Mesendoderm (in vitro differentiated cells): ENCODE results near the gene ZNF423.

Source experiments
- DNase-seq: peaks from one replicate; pipeline ENCODE4 v3.0.0; 2013
- H2AK5ac ChIP-seq: 2 replicates; pipeline ENCODE4 v1.6.1; 2013; ENCODE audit warnings: low read length, inconsistent platforms
- H2BK120ac ChIP-seq: 2 replicates; pipeline ENCODE4 v1.6.1; 2013; ENCODE audit warnings: low read depth, mild to moderate bottlenecking, low read length, moderate library complexity, mixed read lengths
- H2BK15ac ChIP-seq: replicated peaks from 2 replicates; pipeline ENCODE4 v1.6.1; 2013; ENCODE audit warnings: low read depth, mild to moderate bottlenecking, moderate library complexity
- H2BK5ac ChIP-seq: 2 replicates; pipeline ENCODE4 v1.6.1; 2013; ENCODE audit warnings: low read length, inconsistent platforms
- H3K18ac ChIP-seq: 2 replicates; pipeline ENCODE4 v1.6.1; 2013; ENCODE audit warnings: mild to moderate bottlenecking, low read length, mixed read lengths
- H3K23ac ChIP-seq: one replicate; pipeline ENCODE4 v1.6.1; 2013; ENCODE audit warnings: low read length
- H3K27ac ChIP-seq: 2 replicates; pipeline ENCODE4 v1.5.1; 2013; ENCODE audit warnings: low read depth, mild to moderate bottlenecking, inconsistent platforms, low read length, moderate library complexity
- H3K27me3 ChIP-seq: 2 replicates; pipeline ENCODE4 v1.6.1; 2013; ENCODE audit warnings: low read length, control low read depth, mild to moderate bottlenecking, inconsistent platforms; ENCODE audit not compliant: insufficient read depth, poor library complexity
- H3K36me3 ChIP-seq: 2 replicates; pipeline ENCODE4 v1.6.1; 2013; ENCODE audit warnings: low read length, inconsistent platforms; ENCODE audit not compliant: control insufficient read depth, insufficient read depth
- H3K4ac ChIP-seq: one replicate; pipeline ENCODE4 v1.6.1; 2013; ENCODE audit warnings: low read depth, mild to moderate bottlenecking, low read length, moderate library complexity
- H3K4me1 ChIP-seq: 2 replicates; pipeline ENCODE4 v1.6.1; 2013; ENCODE audit warnings: low read depth, low read length, inconsistent platforms; ENCODE audit not compliant: control insufficient read depth
- H3K4me2 ChIP-seq: 2 replicates; pipeline ENCODE4 v1.6.1; 2013; ENCODE audit warnings: low read length
- H3K4me3 ChIP-seq: 2 replicates; pipeline ENCODE4 v1.5.1; 2013; ENCODE audit warnings: mild to moderate bottlenecking, low read length
- H3K56ac ChIP-seq: one replicate; pipeline ENCODE4 v1.6.1; 2013; ENCODE audit warnings: low read length
- H3K79me1 ChIP-seq: 2 replicates; pipeline ENCODE4 v1.6.1; 2013; ENCODE audit warnings: low read length, inconsistent platforms
- H3K79me2 ChIP-seq: 2 replicates; pipeline ENCODE4 v1.6.1; 2013; ENCODE audit warnings: mild to moderate bottlenecking, low read length; ENCODE audit not compliant: control insufficient read depth, insufficient read depth
- H3K9ac ChIP-seq: 2 replicates; pipeline ENCODE4 v1.6.1; 2013; ENCODE audit warnings: low read length, inconsistent platforms
- H4K5ac ChIP-seq: one replicate; pipeline ENCODE4 v1.6.1; 2013; ENCODE audit warnings: low read length
- H4K8ac ChIP-seq: one replicate; pipeline ENCODE4 v1.6.1; 2013; ENCODE audit warnings: low read depth, mild to moderate bottlenecking, control low read depth, low read length, moderate library complexity
- WGBS: extraction: QIAGEN DNeasy Blood & Tissue Kit; methylation state at CpG from one replicate; pipeline ENCODE4 v1.1.7; 2013; ENCODE audit warnings: low lambda C conversion rate, missing lambda C conversion rate; ENCODE audit not compliant: insufficient coverage; ENCODE audit errors: extremely low coverage; 5-methylcytosine and 5-hydroxymethylcytosine counted together

Gene ZNF423

DNA sequence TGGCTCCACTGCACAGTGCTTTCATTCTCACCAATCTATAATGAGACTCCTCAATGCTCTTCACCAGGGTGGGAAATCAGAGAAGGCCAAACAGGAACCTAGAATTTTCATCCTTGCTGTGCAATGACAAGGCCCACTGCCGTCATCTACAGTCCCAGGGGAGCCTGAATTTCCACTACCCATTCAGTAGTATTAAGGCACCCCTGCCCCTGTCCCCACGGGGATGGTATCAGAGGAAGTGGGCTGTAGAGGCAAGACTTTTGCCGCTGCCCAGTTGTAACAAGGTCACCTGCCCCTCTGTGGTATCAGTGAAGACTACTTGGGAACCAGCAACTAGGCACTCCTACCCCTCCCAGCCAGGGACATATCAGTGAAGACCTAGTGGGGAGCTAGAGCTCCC, 377.8 kb downstream of the ZNF423 start:
- no peak overlapping the region for H3K4ac ChIP-seq
- WGBS = no CpG with 5 or more reads among the region's 3 CpGs
- no peak overlapping the region for H3K56ac ChIP-seq
- no peak overlapping the region for H3K9ac ChIP-seq
- no peak overlapping the region for H4K8ac ChIP-seq
- H2BK120ac ChIP-seq = no peak overlapping the region
- no peaks in the 10 kb centered on the region for H3K36me3 ChIP-seq
- H3K27ac ChIP-seq = no peak overlapping the region
- no peaks in the 10 kb centered on the region for H3K4me1 ChIP-seq
- H3K4me2 ChIP-seq = no peak overlapping the region
- no peak overlapping the region for H3K18ac ChIP-seq
- no peaks in the 10 kb centered on the region for H3K79me1 ChIP-seq
- H2AK5ac ChIP-seq = no peak overlapping the region
- no peak overlapping the region for H4K5ac ChIP-seq
- H3K79me2 ChIP-seq = no peaks in the 10 kb centered on the region
- no peak for DNase-seq
- H2BK5ac ChIP-seq = no peak overlapping the region
- no peak overlapping the region for H3K23ac ChIP-seq
- H2BK15ac ChIP-seq = no peak overlapping the region
- no peak overlapping the region for H3K4me3 ChIP-seq
- no peaks in the 10 kb centered on the region for H3K27me3 ChIP-seq

DNA sequence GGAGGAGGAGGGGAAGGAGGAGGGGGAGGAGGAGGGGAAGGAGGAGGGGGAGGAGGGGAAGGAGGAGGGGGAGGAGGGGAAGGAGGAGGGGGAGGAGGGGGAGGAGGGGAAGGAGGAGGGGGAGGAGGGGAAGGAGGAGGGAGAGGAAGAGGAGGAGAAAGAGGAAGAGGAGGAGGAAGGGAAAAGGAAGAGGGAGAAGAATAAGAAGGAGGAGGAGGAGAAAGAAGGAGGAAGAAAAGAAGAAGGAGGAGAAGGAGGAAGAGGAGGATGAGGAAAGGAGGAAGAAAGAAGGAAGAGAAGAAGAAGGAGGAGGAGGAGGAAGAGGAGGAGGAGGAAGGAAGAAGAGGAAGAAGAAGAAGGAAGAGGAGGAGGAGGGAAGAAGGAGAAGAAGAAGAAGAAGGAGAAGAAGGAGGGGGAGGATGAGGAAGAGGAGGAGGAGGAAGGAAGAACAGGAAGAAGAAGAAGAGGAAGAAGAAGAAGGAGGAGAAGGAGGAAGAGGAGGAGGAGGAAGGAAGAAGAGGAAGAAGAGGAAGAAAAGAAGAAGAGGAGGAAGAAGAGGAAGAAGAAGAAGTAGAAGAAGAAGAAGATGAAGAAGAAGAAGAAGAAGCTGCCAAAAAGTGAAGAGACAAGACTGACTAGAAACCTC, 378.5 kb downstream of the ZNF423 start:
- no peaks in the 10 kb centered on the region for H3K27me3 ChIP-seq
- H3K79me1 ChIP-seq = no peaks in the 10 kb centered on the region
- no peak overlapping the region for H3K4me3 ChIP-seq
- no peak for DNase-seq
- H3K27ac ChIP-seq = no peak overlapping the region
- no peaks in the 10 kb centered on the region for H3K79me2 ChIP-seq
- H3K4ac ChIP-seq = no peak overlapping the region
- no peak overlapping the region for H3K4me2 ChIP-seq
- H3K9ac ChIP-seq = no peak overlapping the region
- H4K5ac ChIP-seq = no peak overlapping the region
- no peak overlapping the region for H4K8ac ChIP-seq
- H3K23ac ChIP-seq = no peak overlapping the region
- H2BK120ac ChIP-seq = no peak overlapping the region
- H3K56ac ChIP-seq = no peak overlapping the region
- no peak overlapping the region for H3K18ac ChIP-seq
- H3K4me1 ChIP-seq = no peaks in the 10 kb centered on the region
- H2BK5ac ChIP-seq = no peak overlapping the region
- no peaks in the 10 kb centered on the region for H3K36me3 ChIP-seq
- H2AK5ac ChIP-seq = no peak overlapping the region
- no peak overlapping the region for H2BK15ac ChIP-seq

DNA sequence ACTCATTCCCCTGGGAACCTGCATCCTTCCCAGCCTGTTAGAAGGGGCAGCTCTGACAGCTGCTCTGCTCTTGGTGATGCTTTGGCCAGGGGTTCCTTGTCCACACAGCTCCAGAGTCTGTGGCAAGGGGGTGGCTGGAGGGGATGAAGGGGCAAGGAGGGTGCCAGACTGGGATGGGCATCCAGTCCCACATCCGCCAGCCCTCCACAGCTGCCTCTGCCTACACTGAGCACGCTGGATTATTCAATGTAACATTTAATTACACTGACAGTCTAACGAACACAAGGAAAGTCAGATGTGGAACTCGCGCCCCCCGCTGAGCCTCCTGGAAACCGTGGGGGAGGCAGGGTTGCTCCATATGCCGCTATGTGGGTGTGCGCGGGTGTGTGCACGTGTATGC, 381.2 kb downstream of the ZNF423 start:
- WGBS = no CpG with 5 or more reads among the region's 11 CpGs
- no peak for DNase-seq
- Histone ChIP-seq H3K4me1 (no peaks in the 10 kb centered on the region), H3K9ac (no peak overlapping the region), H3K79me1 (no peaks in the 10 kb centered on the region), H3K36me3 (no peaks in the 10 kb centered on the region), H3K4me3 (no peak overlapping the region), H3K4me2 (no peak overlapping the region), H2AK5ac (no peak overlapping the region), H4K5ac (no peak overlapping the region), H2BK15ac (no peak overlapping the region), H3K4ac (no peak overlapping the region), H3K27me3 (no peaks in the 10 kb centered on the region), H3K56ac (no peak overlapping the region), H3K79me2 (no peaks in the 10 kb centered on the region), H4K8ac (no peak overlapping the region), H3K23ac (no peak overlapping the region), H3K18ac (no peak overlapping the region), H2BK5ac (no peak overlapping the region), H2BK120ac (no peak overlapping the region), H3K27ac (no peak overlapping the region)

DNA sequence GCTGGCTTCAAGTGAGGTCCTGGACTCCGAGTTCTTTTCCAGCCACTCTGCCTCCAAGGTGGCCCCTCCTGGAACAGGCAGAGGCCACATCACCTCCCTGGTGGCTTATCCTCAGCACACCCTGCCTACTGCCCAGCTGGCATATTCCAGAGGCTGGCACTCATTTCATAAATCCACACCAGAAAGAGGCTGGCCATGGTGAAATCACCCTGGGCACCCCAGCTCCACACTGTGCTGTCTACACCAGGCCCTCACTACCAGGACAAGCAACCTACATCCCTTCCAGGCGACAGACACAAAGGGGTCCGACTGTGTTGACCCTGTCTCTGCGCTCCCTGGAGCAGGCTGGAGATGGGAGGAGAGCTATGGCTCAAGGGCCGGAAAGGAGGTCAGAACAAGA, 382.1 kb downstream of the ZNF423 start:
- Histone ChIP-seq H2AK5ac (no peak overlapping the region), H3K4ac (no peak overlapping the region), H4K8ac (no peak overlapping the region), H3K18ac (no peak overlapping the region), H3K23ac (no peak overlapping the region), H3K56ac (no peak overlapping the region), H3K4me3 (no peak overlapping the region), H3K79me2 (no peaks in the 10 kb centered on the region), H2BK120ac (no peak overlapping the region), H3K79me1 (no peaks in the 10 kb centered on the region), H3K27me3 (no peaks in the 10 kb centered on the region), H3K27ac (no peak overlapping the region), H4K5ac (no peak overlapping the region), H3K4me1 (no peaks in the 10 kb centered on the region), H2BK5ac (no peak overlapping the region), H2BK15ac (no peak overlapping the region), H3K9ac (no peak overlapping the region), H3K36me3 (no peaks in the 10 kb centered on the region), H3K4me2 (no peak overlapping the region)
- WGBS = no CpG with 5 or more reads among the region's 5 CpGs
- DNase-seq = no peak

DNA sequence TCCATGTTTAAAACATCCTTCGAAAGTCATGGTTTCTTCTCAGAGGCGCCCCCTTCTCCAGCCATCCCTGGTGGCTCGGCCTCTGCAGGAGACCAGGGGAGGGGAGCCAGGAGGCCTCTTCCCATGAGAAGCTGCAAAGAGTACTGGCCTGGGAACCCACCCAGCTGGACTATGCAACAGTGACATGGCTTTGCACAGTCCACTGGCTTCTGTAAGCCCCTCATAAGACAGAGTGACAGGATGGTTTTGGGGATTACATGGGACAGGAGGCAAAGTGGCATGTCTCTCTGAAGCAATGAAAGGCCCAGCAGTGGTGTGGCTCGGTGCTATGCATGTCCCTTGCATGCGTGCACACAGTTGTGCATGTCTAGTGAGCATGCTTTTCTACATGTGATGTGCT, 382.8 kb downstream of the ZNF423 start:
- Histone ChIP-seq H3K79me2 (no peaks in the 10 kb centered on the region), H3K27ac (no peak overlapping the region), H2BK15ac (no peak overlapping the region), H3K56ac (no peak overlapping the region), H3K9ac (no peak overlapping the region), H2BK5ac (no peak overlapping the region), H2AK5ac (no peak overlapping the region), H3K23ac (no peak overlapping the region), H3K4me2 (no peak overlapping the region), H3K27me3 (no peaks in the 10 kb centered on the region), H3K4ac (no peak overlapping the region), H2BK120ac (no peak overlapping the region), H3K4me3 (no peak overlapping the region), H3K79me1 (no peaks in the 10 kb centered on the region), H3K4me1 (no peaks in the 10 kb centered on the region), H4K8ac (no peak overlapping the region), H3K36me3 (no peaks in the 10 kb centered on the region), H4K5ac (no peak overlapping the region), H3K18ac (no peak overlapping the region)
- no peak for DNase-seq
- WGBS = no CpG with 5 or more reads among the region's 5 CpGs

DNA sequence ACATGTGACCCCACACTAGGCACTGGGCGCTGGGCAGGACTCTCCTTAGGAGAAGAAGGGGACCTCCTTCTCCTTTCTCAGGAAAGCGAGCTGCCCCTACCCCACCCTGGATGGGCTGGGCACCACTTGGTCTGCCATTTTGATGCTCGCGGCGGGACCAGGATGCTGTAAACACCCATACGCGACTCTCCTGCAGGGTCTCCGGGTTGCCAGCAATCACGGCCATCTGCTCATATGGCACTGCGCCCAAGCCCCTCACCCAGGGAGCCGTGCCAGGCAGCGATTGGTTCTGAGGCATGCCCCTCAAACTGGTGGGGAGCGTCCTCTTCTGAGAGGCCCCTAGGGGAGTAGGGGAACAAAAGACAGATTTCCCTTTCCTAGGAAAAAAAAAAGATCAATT, 383.3 kb downstream of the ZNF423 start:
- Histone ChIP-seq H3K4ac (no peak overlapping the region), H3K36me3 (no peaks in the 10 kb centered on the region), H3K79me2 (no peaks in the 10 kb centered on the region), H3K27me3 (no peaks in the 10 kb centered on the region), H2BK15ac (no peak overlapping the region), H3K79me1 (no peaks in the 10 kb centered on the region), H3K4me2 (no peak overlapping the region), H4K5ac (no peak overlapping the region), H3K4me1 (no peaks in the 10 kb centered on the region), H2AK5ac (no peak overlapping the region), H3K4me3 (no peak overlapping the region), H3K18ac (no peak overlapping the region), H3K56ac (no peak overlapping the region), H3K9ac (no peak overlapping the region), H2BK5ac (no peak overlapping the region), H3K27ac (no peak overlapping the region), H2BK120ac (no peak overlapping the region), H3K23ac (no peak overlapping the region), H4K8ac (no peak overlapping the region)
- no CpG with 5 or more reads among the region's 13 CpGs for WGBS
- no peak for DNase-seq
